Measurements from ENCODE around the gene C1orf167.
A peak's percentile ranks its signal among the peaks of the same experiment; 100 is the strongest.

The C1orf167 gene

DNA sequence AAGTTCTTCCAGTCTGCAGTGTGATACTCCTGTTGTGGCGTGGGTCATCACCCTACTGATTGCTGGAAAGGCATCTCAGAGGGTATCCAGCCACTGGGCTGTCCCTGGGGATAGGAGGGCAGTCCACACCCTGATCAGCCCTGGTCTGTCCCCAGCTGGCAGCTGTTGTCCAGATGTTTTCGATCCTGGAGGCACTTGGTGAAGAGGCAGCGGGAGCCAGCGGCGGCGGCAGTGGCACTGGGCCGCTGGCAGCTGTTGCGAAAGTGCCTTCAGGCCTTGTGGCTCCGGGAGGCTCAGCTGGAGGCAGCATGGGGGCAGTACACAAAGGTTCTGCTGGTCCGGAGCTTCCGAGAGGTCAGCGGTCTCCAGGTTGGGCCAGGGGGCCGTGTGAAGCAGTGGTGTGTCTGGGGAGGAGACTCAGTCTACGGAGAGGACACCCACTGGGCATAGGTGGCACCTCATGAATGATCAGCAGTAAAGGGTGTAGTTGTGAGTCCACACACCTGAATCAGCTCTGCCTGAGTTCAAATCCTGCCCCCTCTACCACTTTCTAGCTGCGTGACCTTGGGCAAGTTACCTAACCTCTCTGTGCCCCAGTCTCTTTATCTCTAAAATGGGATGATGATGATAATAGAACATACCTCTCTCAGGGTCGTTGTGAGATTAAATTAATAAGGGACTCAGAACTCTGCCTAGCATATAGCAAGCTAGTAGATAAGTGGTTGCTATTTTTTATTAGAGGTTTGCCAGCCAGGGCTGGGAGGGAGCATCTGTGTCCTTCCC, 6.1 kb downstream of the C1orf167 start:
- no peak for DNase-seq

DNA sequence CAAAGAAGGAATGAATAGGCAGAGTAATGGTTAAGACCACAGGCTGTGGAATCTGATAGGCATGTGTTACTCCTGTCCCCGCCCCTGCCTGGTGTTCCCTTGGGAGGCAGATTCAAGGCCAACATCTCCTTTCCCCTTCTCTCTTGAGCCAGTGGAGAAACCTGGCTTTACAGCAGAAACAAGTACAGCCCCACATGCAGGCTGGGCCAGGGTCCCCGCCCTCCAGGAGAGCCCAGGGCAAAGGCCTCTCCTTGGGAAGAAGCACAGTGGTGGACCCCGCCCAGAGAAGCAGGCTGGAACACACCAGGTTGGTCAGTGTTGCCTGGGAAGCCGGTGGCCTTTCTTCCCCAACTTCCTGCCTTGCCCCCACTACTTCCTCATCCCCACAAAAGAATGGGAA, 6.8 kb downstream of the C1orf167 start:
- no peak for DNase-seq

DNA sequence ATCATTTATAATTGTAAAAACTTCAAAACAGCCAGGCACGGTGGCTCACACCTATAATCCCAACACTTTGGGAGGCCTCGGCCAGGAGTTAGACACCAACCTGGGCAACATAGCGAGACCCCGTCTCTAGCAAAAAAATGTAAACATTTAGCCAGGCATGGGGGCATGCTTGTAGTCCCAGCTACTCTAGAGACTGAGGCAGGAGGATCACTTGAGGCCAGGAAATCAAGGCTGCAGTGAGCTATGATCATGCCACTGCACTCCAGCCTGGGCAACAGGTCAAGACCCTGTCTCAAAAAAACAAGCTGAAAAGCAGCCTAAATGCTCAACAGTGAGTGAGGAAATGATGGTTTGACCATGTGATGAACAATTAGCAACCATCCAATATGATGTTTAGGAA, 7.3 kb downstream of the C1orf167 start:
- no peak for DNase-seq

DNA sequence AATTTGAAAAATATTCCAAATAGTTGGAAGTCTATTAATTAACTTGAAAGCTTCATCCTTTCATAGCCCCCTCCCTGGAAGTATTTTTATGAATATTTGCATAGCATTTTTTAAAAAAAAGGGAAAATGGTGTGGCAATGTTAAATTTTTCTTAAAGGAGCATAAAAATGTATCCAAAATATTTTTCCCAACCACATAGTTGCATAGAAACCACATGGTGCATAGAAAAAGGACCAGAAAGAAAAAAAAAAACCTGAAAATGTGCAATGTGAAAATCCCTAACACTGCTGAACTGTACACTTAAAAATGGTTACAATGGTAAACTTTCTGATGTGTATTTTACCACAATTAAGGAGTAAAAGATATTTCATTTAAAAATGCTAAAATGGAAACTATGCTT, 8.0 kb downstream of the C1orf167 start:
- no peak for DNase-seq

DNA sequence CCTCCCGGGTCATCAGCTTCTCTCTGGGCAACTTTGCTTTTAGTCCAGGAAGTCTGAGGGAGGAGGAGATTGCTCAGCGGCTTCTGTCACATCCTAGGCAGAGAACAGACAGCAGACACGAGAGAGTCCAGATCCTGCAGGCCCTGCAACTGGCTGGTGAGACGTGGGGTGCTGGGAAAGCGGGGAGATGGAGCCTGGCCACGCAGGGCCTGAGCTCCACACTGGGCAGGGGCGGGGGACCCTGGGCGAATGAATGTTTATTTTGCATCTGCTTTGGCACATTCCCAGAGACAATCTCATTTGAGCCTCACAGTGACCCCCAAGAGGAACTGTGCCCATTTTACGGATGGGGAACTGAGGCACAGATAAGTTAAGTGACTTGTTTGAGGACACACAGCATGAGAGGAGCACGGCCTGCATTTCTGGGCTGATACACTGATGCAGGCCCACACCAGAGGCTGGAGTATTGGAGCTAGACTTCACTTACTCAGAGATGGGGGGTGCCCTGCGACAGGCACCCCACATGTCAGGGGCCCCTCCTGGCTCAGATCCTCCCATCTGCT, 9.6 kb downstream of the C1orf167 start:
- DNase-seq: no peak

DNA sequence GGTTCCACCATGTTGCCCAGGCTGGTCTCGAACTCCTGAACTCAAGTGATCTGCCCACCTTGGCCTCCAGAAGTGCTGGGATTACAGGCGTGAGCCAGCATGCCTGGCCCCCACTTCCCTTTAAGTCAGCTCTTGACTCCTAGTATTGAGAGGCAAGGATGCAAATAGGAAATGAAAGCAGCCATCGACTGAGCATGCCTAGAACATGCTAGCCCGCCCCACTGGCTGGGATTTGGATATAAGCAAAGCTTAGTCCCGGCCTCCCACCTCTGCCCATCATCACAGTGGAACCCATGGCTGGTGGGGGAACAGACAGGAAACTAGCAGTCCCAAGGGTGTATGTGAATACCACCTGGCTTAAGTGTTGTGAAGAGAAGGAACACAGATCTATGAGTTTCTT, 10.5 kb downstream of the C1orf167 start:
- DNase-seq: no peak

DNA sequence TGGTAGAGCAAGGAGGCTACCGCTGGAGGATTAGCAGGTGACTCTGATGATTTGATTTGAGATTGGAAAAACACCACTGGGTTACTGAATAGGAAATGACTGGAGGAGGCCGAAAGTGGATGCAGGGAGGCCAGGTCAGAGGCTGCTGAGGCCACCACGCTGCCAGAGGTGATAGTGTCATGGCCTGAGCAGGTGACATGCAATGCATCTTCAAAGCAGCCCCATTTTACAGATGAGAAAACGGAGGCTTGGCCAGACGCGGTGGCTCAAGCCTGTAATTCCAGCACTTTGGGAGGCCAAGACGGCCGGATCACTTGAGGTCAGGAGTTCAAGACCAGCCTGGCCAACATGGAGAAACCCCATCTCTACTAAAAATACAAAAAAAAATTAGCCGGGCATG, 12.8 kb downstream of the C1orf167 start:
- no peak for DNase-seq

DNA sequence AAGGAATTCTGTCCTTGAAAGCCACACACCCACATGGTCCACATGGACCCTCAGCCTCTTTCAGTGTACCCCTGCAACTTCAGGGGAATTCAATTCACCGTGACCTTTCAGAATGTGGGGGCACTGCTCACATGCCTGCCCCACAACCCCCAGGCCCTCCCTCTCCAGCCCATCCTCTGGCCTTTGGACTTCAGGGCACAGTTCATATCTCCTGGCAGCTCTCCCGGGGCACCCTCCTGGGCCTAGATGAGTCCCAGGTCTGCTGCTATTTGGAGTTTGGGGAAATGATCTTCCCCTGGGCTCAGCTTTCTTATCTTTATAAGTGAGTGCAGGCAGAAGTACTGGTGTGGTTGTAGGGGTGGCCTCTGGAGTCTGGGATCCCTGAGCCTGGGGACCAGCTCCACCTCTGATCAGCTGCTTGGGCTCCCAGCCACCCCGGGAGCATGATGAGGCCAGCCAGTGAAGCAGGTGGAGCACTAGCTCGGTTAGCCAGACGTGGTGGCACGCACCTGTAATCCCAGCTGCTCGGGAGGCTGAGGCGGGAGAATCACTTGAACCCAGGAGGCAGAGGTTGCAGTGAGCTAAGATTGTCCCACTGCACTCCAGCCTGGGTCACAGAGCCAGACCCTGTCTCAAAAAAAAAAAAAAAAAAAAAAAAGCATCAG, 15.8 kb downstream of the C1orf167 start:
- DNase-seq: no peak

DNA sequence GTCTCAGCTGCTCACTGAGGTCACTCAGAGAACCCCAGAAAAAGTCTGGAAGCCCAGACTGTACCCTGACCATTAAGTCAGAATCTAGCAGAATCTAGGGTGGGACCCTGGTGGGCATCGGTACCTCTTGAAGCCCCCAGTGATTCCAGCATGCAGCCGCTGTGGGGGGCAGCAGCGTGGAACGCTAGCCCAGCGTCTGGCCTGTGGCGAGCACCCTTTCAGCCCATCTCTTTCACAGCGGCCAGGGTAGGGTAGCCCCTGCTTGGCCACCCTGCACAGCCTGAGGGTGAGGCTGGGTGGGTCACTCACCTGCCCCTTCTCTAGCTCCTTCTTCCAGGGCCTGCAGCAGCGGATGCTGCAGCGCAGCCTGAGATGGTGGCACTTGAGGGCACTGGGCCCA, 16.3 kb downstream of the C1orf167 start:
- DNase-seq: no peak

DNA sequence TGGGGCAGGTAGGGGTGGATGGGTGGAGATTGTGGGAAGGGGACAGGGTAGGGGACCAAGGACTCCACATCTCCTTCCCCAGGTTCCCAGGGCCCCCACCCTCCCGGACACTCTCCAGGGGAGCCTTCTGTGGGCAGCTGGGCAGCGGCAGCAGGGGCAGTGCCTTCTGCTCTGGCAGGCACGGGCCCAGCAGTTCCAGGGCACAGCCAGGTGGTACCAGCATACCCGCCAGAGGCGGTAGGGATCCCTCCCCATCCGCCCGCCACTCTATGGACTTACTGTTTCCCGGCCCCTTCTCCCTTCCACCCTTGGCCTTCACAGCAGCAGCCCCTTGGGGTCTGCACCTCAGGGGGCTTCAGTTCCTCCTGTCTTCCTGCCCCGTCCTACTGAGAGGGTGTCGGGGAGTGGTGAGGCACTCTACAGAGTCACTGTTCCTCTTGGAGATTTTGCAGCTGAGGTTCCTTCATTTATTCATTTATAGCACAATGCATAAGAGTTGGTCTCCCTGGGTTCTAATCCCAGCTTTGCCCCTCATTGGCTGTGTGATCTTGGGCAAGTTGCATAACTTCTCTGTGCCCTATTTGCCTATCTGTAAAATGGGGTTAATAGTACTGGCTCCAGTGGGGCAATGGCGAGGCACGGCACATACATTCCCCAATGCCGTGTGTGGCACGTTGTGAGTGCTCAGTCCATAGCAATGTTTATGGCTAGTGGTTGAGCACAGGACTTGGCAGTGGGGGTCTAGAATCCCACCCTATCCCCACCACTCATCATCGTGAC, 17.0 kb downstream of the C1orf167 start:
- DNase-seq: no peak

DNA sequence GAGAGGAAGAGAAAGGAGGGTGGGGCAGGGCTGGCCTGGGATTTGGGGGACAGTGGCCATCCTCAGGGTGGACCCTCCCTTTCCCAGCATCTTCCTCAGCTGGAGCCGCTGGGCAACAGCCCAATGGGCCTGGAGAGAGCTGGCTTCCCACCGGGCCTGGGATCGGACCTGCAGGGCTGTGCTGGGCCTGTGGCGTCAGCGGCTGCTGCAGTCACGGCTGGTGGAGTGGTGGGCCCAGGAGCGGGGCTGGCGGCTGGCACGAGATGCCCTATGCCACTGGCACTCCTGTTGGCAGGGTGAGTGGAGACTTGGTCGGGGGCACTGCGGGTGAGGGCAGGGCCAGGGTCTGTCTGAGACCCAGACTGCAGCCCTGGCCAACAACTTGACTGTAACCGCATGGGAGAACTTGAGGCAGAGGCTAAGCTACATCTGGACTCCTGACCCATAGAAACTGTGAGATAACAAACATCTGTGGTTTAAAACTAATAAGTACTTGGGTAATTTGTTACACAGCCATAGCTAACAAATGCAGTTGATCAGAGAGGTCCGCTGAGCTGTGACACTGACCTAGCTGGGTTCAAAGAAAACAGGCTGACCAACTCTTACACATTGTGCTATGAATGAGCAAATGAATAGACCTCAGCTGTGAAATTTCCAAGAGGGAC, 17.9 kb downstream of the C1orf167 start:
- no peak for DNase-seq

DNA sequence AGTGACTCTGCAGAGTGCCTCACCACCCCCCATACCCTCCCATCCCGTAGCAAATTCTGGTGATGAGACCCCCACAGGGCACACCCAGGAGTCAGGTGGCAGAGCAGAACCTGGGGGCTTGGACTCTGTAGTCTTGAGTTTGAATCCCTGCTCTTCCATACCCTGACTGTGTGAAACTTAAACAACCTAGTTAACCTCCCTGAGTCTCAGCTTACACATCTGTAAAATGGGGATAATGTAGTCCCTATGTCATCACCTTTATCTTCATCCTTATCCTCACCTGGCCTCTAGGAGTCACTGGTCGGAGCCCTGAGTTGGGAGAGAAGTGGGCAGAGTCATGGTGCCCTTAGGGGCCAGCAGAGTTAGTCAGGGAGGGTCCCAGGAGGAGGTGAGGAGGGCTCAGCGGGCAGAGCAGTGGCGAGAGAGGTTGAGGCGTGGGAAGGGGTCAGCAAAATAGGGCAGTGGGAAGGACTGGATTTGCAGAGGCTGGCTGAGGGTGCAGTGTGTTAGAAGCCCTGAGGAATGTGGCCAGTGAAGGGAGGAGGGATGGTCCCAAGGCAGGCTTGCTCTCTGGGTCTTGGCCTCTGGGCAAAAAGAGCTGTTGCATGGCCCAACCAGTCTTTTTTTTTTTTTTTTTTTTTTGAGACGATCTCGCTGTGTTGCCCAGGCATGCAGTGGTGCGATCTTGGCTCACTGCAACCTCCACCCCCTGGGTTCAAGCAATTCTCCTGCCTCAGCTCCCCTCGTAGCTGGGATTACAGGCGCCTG, 18.6 kb downstream of the C1orf167 start:
- no peak for DNase-seq

DNA sequence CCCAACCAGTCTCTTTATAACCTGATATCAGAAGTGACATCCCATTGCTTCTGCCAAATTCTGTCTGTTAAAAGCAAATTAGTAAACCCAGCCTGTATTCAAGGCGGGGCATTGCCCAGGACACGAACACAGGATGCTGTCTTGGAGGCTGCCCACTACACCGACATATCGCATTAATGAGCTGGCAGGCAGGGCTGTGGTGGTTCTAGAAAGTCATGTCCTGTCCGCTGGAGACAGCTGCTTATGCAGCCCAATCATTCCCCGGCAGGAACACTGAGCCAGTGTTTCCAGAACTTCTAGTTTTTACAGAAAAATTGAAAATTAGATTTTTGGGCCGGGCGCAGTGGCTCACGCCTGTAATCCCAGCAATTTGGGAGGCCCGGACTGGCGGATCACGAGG, 19.3 kb downstream of the C1orf167 start:
- DNase-seq: no peak

DNA sequence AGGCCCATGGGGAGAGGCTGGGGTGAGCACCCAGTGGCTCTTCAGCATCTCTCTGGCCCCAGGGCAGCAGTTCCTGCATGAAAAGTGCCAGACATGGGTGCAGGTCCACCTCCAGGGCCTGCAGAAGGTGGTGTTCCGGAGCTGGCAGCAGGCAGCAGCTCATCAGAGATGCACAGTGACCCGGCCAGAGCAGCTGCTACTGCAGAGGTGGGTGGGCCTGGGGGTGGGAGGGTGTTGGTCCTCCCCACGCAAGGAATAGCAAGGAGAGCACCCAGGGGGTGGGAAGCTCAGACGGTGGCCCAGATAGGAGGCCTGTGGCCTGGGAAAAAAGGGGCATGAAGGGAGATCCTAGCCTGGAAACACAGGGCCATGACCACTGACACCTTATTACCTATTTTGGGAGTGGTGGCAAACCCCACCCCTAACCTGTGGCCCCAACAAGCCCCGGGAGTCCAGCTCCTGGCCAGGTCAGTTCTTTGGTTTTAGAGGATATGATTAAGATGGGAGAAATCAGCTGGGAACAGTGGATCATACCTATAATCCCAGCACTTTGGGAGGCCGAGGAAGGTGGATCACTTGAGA, 20.2 kb downstream of the C1orf167 start:
- DNase-seq: no peak

DNA sequence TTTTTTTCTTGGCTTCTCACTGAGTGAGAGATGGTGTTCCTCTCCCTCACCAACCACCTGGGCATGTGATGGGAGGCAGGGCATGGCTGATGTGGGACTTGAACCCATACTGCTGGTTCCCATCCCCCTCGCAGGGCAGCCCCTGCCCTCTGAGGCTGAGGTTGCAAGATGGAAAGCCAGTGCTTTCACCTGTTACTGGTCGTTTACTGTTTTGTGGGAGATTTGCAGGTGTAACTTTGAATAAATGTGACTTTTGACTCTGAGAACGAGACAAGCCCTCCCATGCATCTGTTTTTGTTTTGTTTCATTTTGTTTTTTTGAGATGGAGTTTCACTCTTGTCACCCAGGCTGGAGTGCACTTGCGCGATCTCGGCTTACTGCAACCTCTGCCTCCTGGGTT, 21.6 kb downstream of the C1orf167 start:
- no peak for DNase-seq

DNA sequence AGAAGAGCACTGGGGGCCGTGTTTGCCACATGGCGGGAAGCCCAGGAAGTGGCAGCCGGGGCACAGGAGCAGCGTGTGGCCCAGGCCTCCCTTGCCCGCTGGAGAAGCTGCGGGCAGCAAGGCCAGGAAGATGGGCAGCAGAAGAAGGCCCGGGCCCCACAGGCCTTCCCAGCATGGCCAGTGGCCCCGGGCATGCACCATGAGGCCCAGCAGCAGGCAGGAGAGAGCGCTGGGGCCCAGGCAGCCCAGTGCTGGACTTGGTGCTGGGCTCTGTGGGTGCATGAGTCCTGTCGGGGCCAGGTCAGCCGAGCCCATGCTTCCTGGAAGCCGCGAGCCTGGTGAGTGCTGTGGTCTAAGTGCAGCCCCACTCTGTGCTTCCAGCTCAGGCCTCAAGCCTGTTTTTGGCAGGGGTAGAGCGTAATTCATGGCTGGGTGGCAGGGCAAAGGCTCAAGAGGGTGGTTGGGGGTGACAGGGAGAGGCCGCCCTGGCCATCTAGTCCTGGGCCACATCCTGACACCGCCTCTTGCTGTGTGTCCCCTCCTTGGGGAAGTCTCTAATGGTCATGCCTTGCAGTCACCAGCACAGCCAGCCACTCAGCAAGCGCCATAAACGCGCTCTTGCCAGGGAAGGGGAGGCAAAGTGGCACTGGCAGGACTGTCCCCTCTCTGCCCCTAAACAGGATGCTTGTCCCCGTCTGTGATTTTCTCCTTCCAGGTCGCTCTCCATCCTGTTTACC, 22.4 kb downstream of the C1orf167 start:
- DNase-seq: no peak

DNA sequence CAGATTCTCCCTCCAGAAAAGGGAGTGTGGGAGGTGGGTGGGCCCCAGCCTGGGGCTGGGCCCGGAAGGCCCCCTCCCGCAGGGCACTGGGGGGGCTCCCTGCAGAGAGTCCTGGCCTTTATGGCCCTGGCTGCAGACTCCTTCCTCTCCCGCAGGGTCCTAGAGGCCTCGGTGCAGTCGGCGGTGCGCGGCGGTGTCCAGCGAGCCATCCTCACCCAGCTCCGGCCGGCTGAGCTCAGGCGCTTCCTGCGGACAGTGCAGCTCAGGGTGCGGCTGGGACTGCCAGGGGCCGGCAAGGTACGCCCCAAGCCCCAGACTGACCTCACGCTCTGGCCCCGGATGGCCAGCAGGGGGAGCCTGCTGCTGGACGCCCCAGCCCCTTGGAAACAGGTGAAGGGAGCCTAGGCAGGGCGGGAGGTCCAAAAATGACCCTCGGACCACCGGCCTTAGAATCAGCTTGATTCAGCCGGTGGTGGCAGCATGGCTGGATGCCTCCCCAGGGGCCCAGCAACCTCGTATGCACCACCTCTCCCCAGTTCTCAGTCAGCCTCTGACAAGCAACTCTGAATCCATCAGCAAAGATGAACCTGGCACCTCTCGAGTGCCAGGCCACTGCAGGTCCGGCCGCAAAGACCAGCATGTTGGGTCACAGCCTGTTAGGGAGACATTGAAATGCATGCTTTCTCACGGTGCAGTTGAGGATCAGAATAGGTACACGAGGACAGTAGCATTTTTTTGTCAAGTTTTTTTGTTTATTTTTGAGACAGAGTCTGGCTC, 23.2 kb downstream of the C1orf167 start:
- peak; percentile 55 for DNase-seq

DNA sequence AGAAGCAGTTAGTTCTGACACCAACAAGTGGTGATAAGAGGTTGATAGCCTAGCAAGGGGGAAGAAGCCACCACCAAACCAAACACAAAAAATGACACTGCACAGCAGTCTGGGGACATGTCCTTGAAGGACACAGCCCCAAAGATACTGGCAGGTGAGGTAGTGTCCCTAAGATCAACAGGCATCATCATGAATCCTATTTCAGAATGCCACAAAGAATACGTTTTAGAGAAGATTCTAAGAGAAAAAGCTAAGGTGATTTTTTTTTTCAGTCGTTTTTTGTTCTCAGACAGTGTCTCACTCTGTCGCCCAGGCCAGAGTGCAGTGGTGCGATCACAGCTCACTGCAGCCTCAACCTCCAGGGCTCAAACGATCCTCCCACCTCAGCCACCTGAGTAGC, 24.2 kb downstream of the C1orf167 start:
- DNase-seq: no peak

DNA sequence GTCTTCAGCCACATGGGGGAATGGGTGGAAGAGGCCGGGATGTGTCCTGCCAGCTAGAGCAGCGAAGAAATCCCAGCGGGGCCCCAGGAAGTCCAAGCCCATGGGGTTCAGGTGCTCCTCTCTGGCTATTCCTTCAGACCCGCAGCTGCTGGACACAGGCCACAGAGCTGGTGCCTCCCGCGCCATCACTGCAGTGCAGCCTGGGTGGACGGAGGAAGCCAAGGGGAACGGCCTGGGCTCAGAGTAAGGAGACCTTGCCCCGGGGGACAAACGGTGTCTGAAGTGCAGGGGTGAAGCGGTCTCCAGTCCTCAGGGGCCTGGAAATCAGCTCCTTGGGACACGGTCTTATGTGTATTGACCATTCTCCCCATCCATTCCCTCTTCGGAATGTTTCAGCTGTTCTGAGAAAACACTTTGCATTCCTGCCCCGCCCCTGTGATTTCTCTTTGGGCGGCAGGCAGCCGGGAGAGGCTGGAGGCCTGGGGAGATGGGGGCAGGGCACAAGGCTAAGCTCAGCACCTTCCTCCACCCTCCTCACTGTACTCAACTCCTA, 25.3 kb downstream of the C1orf167 start:
- no peak for DNase-seq
